H1 (cell line): ENCODE measurements around the gene ELOA. TPM values are rescaled to one million over a fixed set of nuclear protein-coding genes. Genes with fewer than 3 reads are reported as not detected.

Source experiments
- EGR1 ChIP-seq: IDR thresholded peaks from 2 replicates; pipeline ENCODE4 v1.6.1; 2011; ENCODE audit warnings: low read depth, low read length, borderline replicate concordance
- polyA plus RNA-seq, 7 experiments: library from polyadenylated mRNA; depleted of rRNA in 3 of 7; stranded (reverse) in 5 of 7; unstranded in 2 of 7; fragments of >200 nt in 5 of 7; fragments of 200-250 nt in 2 of 7; gene quantifications; 1 replicate in 5 of 7; 2 replicates in 1 of 7; 4 replicates in 1 of 7; pipeline versions ENCODE4 v1.2.1 to v1.2.3, GENCODE V29; 2011 to 2013; ENCODE audit warnings: missing spikeins in 2 of 7, mixed read lengths in 2 of 7
- total RNA-seq: library from RNA; stranded (reverse); fragmentation: NEBNext Ultra II Directional; extraction: Animal tissue kit (Norgen Biotek cat#: 25700); gene quantifications from 2 replicates; pipeline ENCODE4 v1.2.1, GENCODE V29; 2021

The ELOA gene
- total and polyA plus RNA-seq, 2 of the 8 experiments (the other 6 are each of a cell fraction or from before 2014, with no cell fraction given): 15.7 to 61.1 TPM

- TF ChIP-seq EGR1: no peak
These were observed 63.0 kb downstream of the ELOA start (continued) for GRCh38 chr1:23806280-23806679.
